MCF 10A (cell line): Measurements from ENCODE around the gene DNAJB2. TPM values are rescaled to one million over a fixed set of nuclear protein-coding genes. Genes with fewer than 3 reads are reported as not detected.

Experiments used
- BruUV-seq: library from RNA; stranded (reverse); fragments of 400-500 nt; replicated peaks from 2 replicates; lab custom pipeline; 2021; lab: Mats Ljungman, UMichigan
- CTCF ChIA-PET: fragments of 300-600 bp; sonication (Branson Sonifier 250); formaldehyde crosslinking; extraction: SDS; loops from one replicate; lab custom pipeline; 2021; ENCODE audit warnings: antibody characterized with exemption, inconsistent platforms; lab: Yijun Ruan, JAX
- POLR2A ChIA-PET: fragments of 300-600, 350-650 bp; sonication (Branson Sonifier 250); formaldehyde crosslinking; extraction: SDS; loops from one replicate; lab custom pipeline; 2020; ENCODE audit warnings: antibody characterized with exemption, inconsistent platforms; lab: Yijun Ruan, JAX
- DNase-seq: peaks from one replicate; pipeline ENCODE4 v3.0.0-alpha.2; 2018; ENCODE audit not compliant: unreplicated experiment
- H3K27ac Mint-ChIP-seq: one replicate; pipeline ENCODE4 v1.8.0; 2022; ENCODE audit warnings: mild to moderate bottlenecking, low read depth, mixed read lengths; ENCODE audit not compliant: unreplicated experiment
- H3K27me3 Mint-ChIP-seq: one replicate; pipeline ENCODE4 v1.8.0; 2022; ENCODE audit warnings: mixed read lengths; ENCODE audit not compliant: insufficient read depth, unreplicated experiment
- H3K36me3 Mint-ChIP-seq: one replicate; pipeline ENCODE4 v1.8.0; 2022; ENCODE audit warnings: mild to moderate bottlenecking, moderate library complexity, mixed read lengths; ENCODE audit not compliant: insufficient read depth, unreplicated experiment
- H3K4me1 Mint-ChIP-seq: one replicate; pipeline ENCODE4 v1.8.0; 2022; ENCODE audit warnings: mixed read lengths; ENCODE audit not compliant: insufficient read depth, unreplicated experiment
- H3K4me3 Mint-ChIP-seq: one replicate; pipeline ENCODE4 v1.8.0; 2022; ENCODE audit warnings: mild to moderate bottlenecking, moderate library complexity, mixed read lengths; ENCODE audit not compliant: unreplicated experiment
- H3K9me3 Mint-ChIP-seq: one replicate; pipeline ENCODE4 v1.8.0; 2022; ENCODE audit warnings: mixed read lengths; ENCODE audit not compliant: unreplicated experiment
- intact Hi-C: fragments of 100-400 bp; cut with micrococcal nuclease; formaldehyde crosslinking; loops from 2 replicates; pipeline ENCODE4 v1.14.1; 2022
- total RNA-seq: library from RNA; stranded (reverse); gene quantifications from 2 replicates; pipeline ENCODE4 v1.2.3, GENCODE V29; 2022
- TF ChIP-seq, protein P1 (sequence below): fragments of 200-600 bp; IDR thresholded peaks from one replicate; pipeline ENCODE4 v1.8.0; 2022; ENCODE audit warnings: antibody characterized with exemption, mild to moderate bottlenecking; ENCODE audit not compliant: unreplicated experiment

DNAJB2 gene
- total RNA-seq, 1 experiment from 2014 or later = 59.8 TPM

GRCh38 chr2:219243291-219243761 is 35.8 kb upstream of the DNAJB2 start:
- Mint-ChIP-seq H3K27me3 (no peaks in the 10 kb centered on the region), H3K9me3 (no peaks in the 10 kb centered on the region), H3K4me3 (no peak overlapping the region), H3K4me1 (peaks cover under 1% of the 10 kb centered on the region), H3K27ac (no peak overlapping the region), H3K36me3 (peaks cover 30% of the 10 kb centered on the region)
- no TSS peak for BruUV-seq
- TF ChIP-seq, protein P1, sequence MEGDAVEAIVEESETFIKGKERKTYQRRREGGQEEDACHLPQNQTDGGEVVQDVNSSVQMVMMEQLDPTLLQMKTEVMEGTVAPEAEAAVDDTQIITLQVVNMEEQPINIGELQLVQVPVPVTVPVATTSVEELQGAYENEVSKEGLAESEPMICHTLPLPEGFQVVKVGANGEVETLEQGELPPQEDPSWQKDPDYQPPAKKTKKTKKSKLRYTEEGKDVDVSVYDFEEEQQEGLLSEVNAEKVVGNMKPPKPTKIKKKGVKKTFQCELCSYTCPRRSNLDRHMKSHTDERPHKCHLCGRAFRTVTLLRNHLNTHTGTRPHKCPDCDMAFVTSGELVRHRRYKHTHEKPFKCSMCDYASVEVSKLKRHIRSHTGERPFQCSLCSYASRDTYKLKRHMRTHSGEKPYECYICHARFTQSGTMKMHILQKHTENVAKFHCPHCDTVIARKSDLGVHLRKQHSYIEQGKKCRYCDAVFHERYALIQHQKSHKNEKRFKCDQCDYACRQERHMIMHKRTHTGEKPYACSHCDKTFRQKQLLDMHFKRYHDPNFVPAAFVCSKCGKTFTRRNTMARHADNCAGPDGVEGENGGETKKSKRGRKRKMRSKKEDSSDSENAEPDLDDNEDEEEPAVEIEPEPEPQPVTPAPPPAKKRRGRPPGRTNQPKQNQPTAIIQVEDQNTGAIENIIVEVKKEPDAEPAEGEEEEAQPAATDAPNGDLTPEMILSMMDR = no peak
- intact Hi-C loops = no loop called here
- no peak for DNase-seq
- ChIA-PET CTCF (interaction anchor here (10.3 kb wide), 1 partner anchor 52 kb away, joined by 123 read pairs; no protein-coding TSS in a partner anchor), POLR2A (interaction anchor here (14.1 kb wide), 1 partner anchor 10 kb away, joined by 401 read pairs; the partner anchor contains the start of genes ANKZF1 and ATG9A)

DNA sequence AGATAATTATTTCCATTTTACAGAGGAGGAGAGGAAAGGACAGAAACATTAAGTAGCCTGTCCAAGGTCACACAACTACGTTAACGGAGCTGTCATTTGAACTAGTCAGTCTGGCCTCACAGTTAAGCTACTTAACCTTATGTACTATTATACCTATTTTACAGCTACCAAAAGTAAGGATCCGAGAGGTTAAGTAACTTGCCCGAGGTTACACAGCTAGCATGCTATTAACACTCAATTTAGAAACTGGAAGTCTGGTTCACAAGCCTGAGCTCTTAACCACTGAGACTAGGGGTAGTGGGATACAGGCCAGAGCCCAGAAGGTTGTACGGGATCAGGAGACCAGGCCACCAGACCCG is 34.4 kb upstream of the DNAJB2 start:
- TF ChIP-seq, protein P1 = no peak
- Mint-ChIP-seq H3K27me3 (no peaks in the 10 kb centered on the region), H3K4me1 (peaks cover 15% of the 10 kb centered on the region), H3K9me3 (no peaks in the 10 kb centered on the region), H3K27ac (peak overlapping the region; percentile 85), H3K36me3 (peaks cover 35% of the 10 kb centered on the region), H3K4me3 (peak overlapping the region; percentile 80)
- intact Hi-C loops = loop anchor here (2.0 to 5.0 kb wide), 2 partner anchors 14 to 53 kb away; no protein-coding TSS in a partner anchor
- CTCF ChIA-PET = interaction anchor here (0.6 to 10.3 kb wide), 10 partner anchors 14 to 79 kb away, joined by 3 to 123 read pairs (median 4); partner anchors contain the start of genes ANKZF1, ATG9A, DNAJB2 and SLC23A3
- POLR2A ChIA-PET = interaction anchor here (0.5 to 14.1 kb wide), 30 partner anchors 9 to 353 kb away, joined by 3 to 401 read pairs (median 6); partner anchors contain the start of genes ANKZF1, ATG9A, CFAP65 and CNPPD1
- DNase-seq = no peak
- BruUV-seq = TSS peak; percentile 43

GRCh38 chr2:219245148-219245898 is 33.8 kb upstream of the DNAJB2 start, which contains the start of the genes GLB1L and STK16:
Gene GLB1L, minus strand, starts transcription at chr2:219245444. Its CDS starts 1,871 bp downstream, at chr2:219243573.
Gene STK16, plus strand, starts transcription at chr2:219245479. Its CDS starts 521 bp downstream, at chr2:219246000.
- ChIA-PET CTCF (interaction anchor here (0.5 to 10.3 kb wide), 14 partner anchors 13 to 121 kb away, joined by 3 to 123 read pairs (median 3); partner anchors contain the start of genes ANKZF1, ATG9A, DNAJB2 and SLC23A3), POLR2A (interaction anchor here (0.5 to 14.1 kb wide), 33 partner anchors 9 to 352 kb away, joined by 3 to 401 read pairs (median 5); partner anchors contain the start of genes ANKZF1, ATG9A, CFAP65 and CNPPD1)
- Mint-ChIP-seq H3K9me3 (no peaks in the 10 kb centered on the region), H3K27me3 (no peaks in the 10 kb centered on the region), H3K27ac (peak within 1 kb of the TSS; percentile 85), H3K4me1 (peaks cover 21% of the 10 kb centered on the region), H3K4me3 (peak within 1 kb of the TSS; percentile 80), H3K36me3 (peaks cover 39% of the 10 kb centered on the region)
- DNase-seq = peak; percentile 87
- intact Hi-C loops = loop anchor here (2.0 to 5.0 kb wide), 2 partner anchors 15 to 52 kb away; no protein-coding TSS in a partner anchor
- TF ChIP-seq, protein P1 = no peak
- BruUV-seq = no TSS peak
